Measurements from ENCODE around the gene PDE6C. TPM values are rescaled to one million over a fixed set of nuclear protein-coding genes. Genes with fewer than 3 reads are reported as not detected.

PDE6C gene
- total RNA-seq, 1 experiment from 2014 or later, result not detected

DNA sequence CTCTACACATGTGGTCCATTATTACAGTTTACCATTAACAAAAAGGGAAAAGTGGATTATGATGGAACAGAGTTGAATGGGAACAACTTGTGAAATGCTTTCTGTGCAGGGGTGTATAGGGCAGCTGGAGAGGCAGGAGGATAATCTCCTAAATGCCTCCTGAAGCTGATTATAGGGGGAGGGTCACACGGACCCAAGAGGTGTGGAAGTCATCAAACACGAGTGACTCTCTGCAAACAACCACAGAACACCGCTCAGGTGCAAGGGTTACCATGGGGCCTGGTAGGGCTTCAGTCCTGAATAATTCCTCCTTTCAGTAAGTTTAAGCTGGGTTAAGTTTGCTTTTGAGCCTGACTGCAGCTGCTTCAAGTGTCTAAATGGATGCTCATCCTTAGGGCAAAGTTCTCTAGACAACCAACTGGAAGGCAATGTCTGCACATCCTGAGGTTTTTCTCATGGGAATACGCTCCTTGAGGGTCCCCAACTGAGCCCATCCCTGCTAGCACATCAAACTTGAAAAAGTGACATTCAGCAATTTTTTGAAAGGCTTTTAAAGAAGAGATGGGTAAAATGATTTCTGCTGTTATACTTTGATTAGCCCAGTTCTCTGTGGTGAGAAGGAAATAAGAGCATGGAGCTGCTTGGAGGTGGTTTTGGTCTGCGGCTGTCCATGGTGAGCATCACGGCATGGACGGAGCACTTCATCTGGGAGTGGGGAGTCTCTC, 1.9 kb downstream of the PDE6C start:
- in situ Hi-C loops (cut with HindIII; ENCODE audit: low pct_unique_long_range_greater_than_20kb, low sequenced_read_pairs), result no loop called here
- DNase-seq (ENCODE audit: low read depth, low spot score), result no peak

DNA sequence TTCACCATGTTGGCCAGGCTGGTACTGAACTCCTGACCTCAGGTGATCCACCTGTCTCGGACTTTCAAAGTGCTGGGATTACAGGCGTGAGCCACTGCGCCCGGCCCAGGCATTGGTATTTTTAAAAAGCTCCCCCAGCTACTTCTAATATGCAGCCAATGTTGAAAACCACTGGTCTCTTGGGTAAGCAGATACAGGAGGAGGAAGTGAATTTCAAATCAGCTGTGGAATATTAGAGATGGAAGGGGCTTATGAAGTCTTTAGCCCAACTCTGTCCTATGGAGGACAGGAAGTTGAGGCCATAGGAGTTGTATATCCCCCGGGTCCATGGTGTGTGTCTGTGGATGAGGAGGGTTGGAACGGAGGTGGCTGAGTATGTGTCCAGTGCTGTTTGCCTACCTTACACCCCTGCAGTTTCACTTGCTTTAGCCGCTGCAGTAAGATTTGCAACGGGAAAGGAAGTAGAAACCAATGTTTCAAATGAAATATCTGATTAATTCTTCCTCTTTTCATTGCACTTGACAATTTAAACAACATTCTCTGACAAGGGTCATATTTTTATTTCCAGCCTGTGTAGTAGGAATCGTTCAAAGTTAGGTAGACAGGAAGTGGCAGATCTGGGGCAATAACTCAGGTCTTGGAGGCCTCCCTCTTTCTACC, 3.4 kb downstream of the PDE6C start:
- in situ Hi-C loops (cut with HindIII; ENCODE audit: low pct_unique_long_range_greater_than_20kb, low sequenced_read_pairs), result no loop called here
- DNase-seq (ENCODE audit: low read depth, low spot score), result no peak

DNA sequence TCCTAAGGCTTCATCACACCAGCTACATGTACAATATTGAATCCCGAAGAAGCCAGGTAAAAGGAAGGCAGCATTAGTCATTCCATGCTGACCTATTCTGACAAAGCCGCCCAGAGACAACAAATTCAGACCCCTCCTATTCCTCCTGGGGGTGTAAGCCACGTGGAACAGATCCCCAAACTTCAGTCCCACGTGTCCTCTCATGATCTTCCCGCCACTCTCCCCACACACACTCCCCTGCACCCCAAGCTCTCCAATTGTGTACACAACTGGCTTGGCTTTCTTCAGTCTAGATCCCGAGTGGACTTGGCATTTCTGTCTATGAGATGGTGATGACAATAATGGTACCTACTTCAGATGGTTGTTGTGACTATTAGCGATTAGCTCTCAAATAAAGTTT, 8.6 kb downstream of the PDE6C start:
- in situ Hi-C loops (cut with HindIII; ENCODE audit: low pct_unique_long_range_greater_than_20kb, low sequenced_read_pairs), result no loop called here
- DNase-seq (ENCODE audit: low read depth, low spot score), result no peak

GRCh38 chr10:93622942-93623341, 10.6 kb downstream of the PDE6C start:
- no peak for DNase-seq (ENCODE audit: low read depth, low spot score)
- in situ Hi-C loops (cut with HindIII; ENCODE audit: low pct_unique_long_range_greater_than_20kb, low sequenced_read_pairs), result no loop called here

GRCh38 chr10:93628858-93629257, 16.5 kb downstream of the PDE6C start:
- no peak for DNase-seq (ENCODE audit: low read depth, low spot score)
- in situ Hi-C loops (cut with HindIII; ENCODE audit: low pct_unique_long_range_greater_than_20kb, low sequenced_read_pairs), result no loop called here

DNA sequence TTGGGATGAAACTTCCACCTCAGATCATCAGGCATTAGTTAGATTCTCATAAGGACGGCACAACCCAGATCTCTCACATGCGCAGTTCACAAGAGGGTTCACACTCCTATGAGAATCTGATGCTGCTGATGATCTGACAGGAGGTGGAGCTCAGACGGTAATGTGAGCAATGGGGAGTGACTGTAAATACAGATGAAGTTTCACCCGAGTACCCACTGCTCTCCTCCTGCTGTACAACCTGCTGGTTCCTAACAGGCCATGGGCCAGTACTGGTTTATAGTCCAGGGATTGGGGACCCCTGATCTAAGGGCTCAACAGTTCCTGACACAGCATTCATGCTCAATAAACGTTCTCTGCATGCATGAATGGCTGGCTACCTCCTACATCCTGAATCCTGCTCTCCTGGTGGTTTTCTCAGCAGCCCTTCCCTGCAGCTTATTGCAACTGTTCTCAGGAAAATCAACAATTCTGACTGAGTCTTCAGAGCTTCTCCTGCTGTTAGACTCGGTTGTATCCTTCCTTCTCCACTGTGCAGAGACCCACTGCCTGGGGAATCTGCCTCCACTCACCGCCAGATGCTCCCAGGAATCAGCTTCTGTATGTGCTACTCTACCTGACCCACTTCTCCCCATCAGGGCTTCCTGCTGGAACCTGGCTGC, 17.4 kb downstream of the PDE6C start:
- no peak for DNase-seq (ENCODE audit: low read depth, low spot score)
- in situ Hi-C loops (cut with HindIII; ENCODE audit: low pct_unique_long_range_greater_than_20kb, low sequenced_read_pairs), result no loop called here

DNA sequence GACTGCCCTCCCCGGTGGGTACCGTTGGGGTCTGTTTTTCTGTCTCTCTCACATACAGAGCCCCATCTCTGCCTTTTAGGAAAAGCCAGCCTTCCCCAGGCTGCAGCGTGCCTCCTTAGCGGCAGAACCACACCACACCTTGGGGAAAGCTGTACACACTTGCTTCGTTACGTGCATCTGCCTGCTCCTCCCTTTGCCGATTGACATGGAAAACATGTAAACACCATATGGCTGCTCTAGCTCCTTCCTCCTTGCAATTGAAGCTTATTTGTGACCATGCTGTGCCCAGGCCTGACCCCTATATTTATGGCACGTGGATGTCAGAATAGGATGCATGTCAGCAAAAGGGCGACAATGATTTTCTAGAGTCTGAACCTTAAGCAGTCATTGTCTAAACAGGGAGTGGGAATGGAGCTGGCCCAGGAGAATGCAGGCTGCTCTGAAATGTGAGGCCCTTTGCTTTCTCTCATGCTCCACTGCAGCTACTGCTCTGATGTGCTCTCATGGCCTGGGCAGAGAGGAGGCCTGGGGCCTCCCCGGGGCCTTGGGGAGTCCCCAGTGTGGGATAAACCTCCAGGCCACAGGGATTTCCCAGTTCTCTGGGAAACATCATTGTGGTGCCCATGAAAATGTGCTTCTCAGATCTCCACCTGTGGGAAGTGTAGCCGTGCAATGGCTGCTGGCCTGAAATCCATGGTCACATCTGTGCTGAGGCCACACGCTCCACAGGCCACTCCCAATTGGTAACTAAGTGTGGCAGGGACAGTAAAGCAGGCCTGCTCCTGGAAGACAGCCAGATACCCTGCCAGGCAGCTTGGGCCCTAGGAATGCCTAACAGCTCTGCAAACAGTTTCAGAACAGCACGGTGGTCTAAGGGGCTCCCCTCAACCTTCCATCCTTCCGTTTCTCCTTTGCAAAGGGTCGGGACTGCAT, 18.6 kb downstream of the PDE6C start:
- in situ Hi-C loops (cut with HindIII; ENCODE audit: low pct_unique_long_range_greater_than_20kb, low sequenced_read_pairs), result no loop called here
- DNase-seq (ENCODE audit: low read depth, low spot score), result no peak

GRCh38 chr10:93639791-93640190, 27.5 kb downstream of the PDE6C start:
- in situ Hi-C loops (cut with HindIII; ENCODE audit: low pct_unique_long_range_greater_than_20kb, low sequenced_read_pairs), result no loop called here
- DNase-seq (ENCODE audit: low read depth, low spot score), result no peak

GRCh38 chr10:93652857-93653256, 40.5 kb downstream of the PDE6C start:
- no peak for DNase-seq (ENCODE audit: low read depth, low spot score)
- in situ Hi-C loops (cut with HindIII; ENCODE audit: low pct_unique_long_range_greater_than_20kb, low sequenced_read_pairs), result no loop called here

- no peak for DNase-seq (ENCODE audit: low read depth, low spot score)
- in situ Hi-C loops (cut with HindIII; ENCODE audit: low pct_unique_long_range_greater_than_20kb, low sequenced_read_pairs), result no loop called here
These were observed 41.9 kb downstream of the PDE6C start for GRCh38 chr10:93654201-93654600.

GRCh38 chr10:93656155-93656554, 43.8 kb downstream of the PDE6C start:
- in situ Hi-C loops (cut with HindIII; ENCODE audit: low pct_unique_long_range_greater_than_20kb, low sequenced_read_pairs), result no loop called here
- no peak for DNase-seq (ENCODE audit: low read depth, low spot score)

DNA sequence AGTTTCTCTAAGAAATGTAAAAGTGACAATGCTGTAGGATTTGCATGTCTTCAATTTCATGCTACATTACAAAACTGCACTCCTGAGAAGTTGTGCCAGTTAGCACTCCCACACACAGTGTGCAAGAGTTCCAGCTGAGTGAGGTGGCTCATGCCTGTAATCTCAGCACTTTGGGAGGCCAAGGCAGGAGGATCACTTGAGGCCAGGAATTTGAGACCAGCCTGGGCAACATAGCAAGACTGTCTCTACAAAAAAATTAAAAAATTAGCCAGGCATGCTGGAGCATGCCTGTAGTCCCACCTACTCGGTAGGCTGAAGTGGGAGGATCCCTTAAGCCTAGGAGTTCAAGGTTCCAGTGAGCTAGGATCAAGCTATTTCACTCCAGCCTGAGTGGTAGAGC, 45.4 kb downstream of the PDE6C start:
- in situ Hi-C loops (cut with HindIII; ENCODE audit: low pct_unique_long_range_greater_than_20kb, low sequenced_read_pairs), result no loop called here
- DNase-seq (ENCODE audit: low read depth, low spot score), result no peak

DNA sequence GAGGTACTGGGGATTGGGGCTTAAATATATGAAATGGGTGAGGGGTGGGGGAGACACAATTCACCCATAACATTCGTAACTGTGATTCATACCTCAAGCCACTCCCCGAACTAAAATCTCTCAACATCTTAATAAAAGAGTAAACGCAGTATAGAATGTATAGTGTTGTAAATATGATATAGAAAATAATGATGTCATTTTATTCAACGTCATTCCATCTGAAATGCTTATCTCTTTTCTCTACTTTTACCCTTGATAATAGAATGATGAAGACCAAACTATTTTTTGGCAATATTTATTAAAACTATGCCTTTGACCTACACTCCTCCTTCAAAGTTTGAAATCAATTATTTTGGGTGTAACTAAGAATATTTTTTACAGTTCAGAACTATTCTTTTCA, 53.7 kb downstream of the PDE6C start:
- DNase-seq (ENCODE audit: low read depth, low spot score), result no peak
- in situ Hi-C loops (cut with HindIII; ENCODE audit: low pct_unique_long_range_greater_than_20kb, low sequenced_read_pairs), result no loop called here

GRCh38 chr10:93667795-93668194, 55.5 kb downstream of the PDE6C start:
- in situ Hi-C loops (cut with HindIII; ENCODE audit: low pct_unique_long_range_greater_than_20kb, low sequenced_read_pairs), result no loop called here

DNA sequence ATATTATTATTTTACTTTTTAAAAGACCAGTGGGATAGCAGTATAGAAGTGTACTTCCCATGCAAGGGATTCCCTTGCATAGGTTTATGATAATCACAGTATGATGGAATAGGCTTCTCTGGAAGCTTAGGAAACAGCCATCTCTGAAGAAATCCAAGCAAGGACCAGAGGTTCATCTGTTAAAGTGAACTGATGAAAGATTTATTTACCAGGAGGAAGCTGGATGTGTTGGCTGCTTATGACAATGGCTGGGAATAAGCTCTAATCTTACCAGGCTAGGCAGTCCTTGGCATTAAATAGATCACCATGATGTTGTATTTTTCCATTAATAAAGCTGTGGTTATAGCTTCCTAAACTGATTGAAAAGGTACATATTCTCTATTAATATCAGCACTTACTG, 58.0 kb downstream of the PDE6C start:
- in situ Hi-C loops (cut with HindIII; ENCODE audit: low pct_unique_long_range_greater_than_20kb, low sequenced_read_pairs), result no loop called here
- DNase-seq (ENCODE audit: low read depth, low spot score), result no peak

More at GRCh38 chr10:93667795-93668194, 55.5 kb downstream of the PDE6C start:
- no peak for DNase-seq (ENCODE audit: low read depth, low spot score)

- in situ Hi-C loops (cut with HindIII; ENCODE audit: low pct_unique_long_range_greater_than_20kb, low sequenced_read_pairs), result no loop called here
These were observed 58.7 kb downstream of the PDE6C start for GRCh38 chr10:93671042-93671441.

GRCh38 chr10:93672022-93672678, 59.8 kb downstream of the PDE6C start:
- in situ Hi-C loops (cut with HindIII; ENCODE audit: low pct_unique_long_range_greater_than_20kb, low sequenced_read_pairs), result no loop called here
- no peak for DNase-seq (ENCODE audit: low read depth, low spot score)

More at GRCh38 chr10:93671042-93671441, 58.7 kb downstream of the PDE6C start:
- no peak for DNase-seq (ENCODE audit: low read depth, low spot score)

Data from SK-MEL-5 (cell line).